Measurements from ENCODE around the gene TBC1D16. TPM values are rescaled to one million over a fixed set of nuclear protein-coding genes. Genes with fewer than 3 reads are reported as not detected.
"Not testable (repeated sequence)": the region's sequence is repeated elsewhere in the genome, so short reads cannot be mapped to it uniquely, and the experiment has no call there.

TBC1D16 gene
- total RNA-seq, 1 donor, result 68.8 TPM

GRCh38 chr17:79959042-79959441, 76.6 kb downstream of the TBC1D16 start:
- H3K4me3 ChIP-seq (ENCODE audit: insufficient read depth, low read length), result no peak overlapping the region
- H3K27ac ChIP-seq (ENCODE audit: low read depth, low read length), result no peak overlapping the region
- H3K27me3 ChIP-seq (ENCODE audit: insufficient read depth, low read length), result no peaks in the 10 kb centered on the region
- no peak for TF ChIP-seq CTCF (IDR thresholded peaks at IDR 0.05; ENCODE audit: extremely low read depth, low read depth, low read length)
- no peak overlapping the region for H2AFZ ChIP-seq (ENCODE audit: low read length)
- DNase-seq (ENCODE audit: insufficient read length, low spot score, missing footprints), result no peak
- no peaks in the 10 kb centered on the region for H3K36me3 ChIP-seq (ENCODE audit: insufficient read depth, low read length)
- H4K20me1 ChIP-seq (ENCODE audit: insufficient read depth, low read length), result peaks cover 23% of the 10 kb centered on the region
- H3K79me2 ChIP-seq (ENCODE audit: insufficient read depth, low read length), result peaks cover 2% of the 10 kb centered on the region
- H3K9me3 ChIP-seq (ENCODE audit: low read depth, low read length), result no peaks in the 10 kb centered on the region
- H3K4me1 ChIP-seq (ENCODE audit: insufficient read depth, low read length), result peaks cover 6% of the 10 kb centered on the region
- no peak overlapping the region for H3K4me2 ChIP-seq (ENCODE audit: insufficient read depth, low read length)

GRCh38 chr17:79956853-79957252, 78.8 kb downstream of the TBC1D16 start:
- Histone ChIP-seq H2AFZ (ENCODE audit: low read length) (no peak overlapping the region), H3K79me2 (ENCODE audit: insufficient read depth, low read length) (peaks cover 4% of the 10 kb centered on the region), H4K20me1 (ENCODE audit: insufficient read depth, low read length) (peaks cover 38% of the 10 kb centered on the region), H3K27me3 (ENCODE audit: insufficient read depth, low read length) (no peaks in the 10 kb centered on the region), H3K9me3 (ENCODE audit: low read depth, low read length) (no peaks in the 10 kb centered on the region), H3K4me1 (ENCODE audit: insufficient read depth, low read length) (peaks cover 17% of the 10 kb centered on the region), H3K27ac (ENCODE audit: low read depth, low read length) (no peak overlapping the region), H3K4me2 (ENCODE audit: insufficient read depth, low read length) (no peak overlapping the region), H3K4me3 (ENCODE audit: insufficient read depth, low read length) (no peak overlapping the region), H3K36me3 (ENCODE audit: insufficient read depth, low read length) (no peaks in the 10 kb centered on the region)
- no peak for TF ChIP-seq CTCF (IDR thresholded peaks at IDR 0.05; ENCODE audit: extremely low read depth, low read depth, low read length)
- no peak for DNase-seq (ENCODE audit: insufficient read length, low spot score, missing footprints)

- not testable (repeated sequence) for H3K4me2 ChIP-seq (ENCODE audit: insufficient read depth, low read length); DNase-seq (ENCODE audit: insufficient read length, low spot score, missing footprints)
Observed at GRCh38 chr17:79956441-79956735, 79.3 kb downstream of the TBC1D16 start.

GRCh38 chr17:79955691-79956440, 79.8 kb downstream of the TBC1D16 start:
- Histone ChIP-seq H3K4me3 (ENCODE audit: insufficient read depth, low read length) (no peak overlapping the region), H3K36me3 (ENCODE audit: insufficient read depth, low read length) (no peaks in the 10 kb centered on the region), H3K4me1 (ENCODE audit: insufficient read depth, low read length) (peaks cover 21% of the 10 kb centered on the region), H3K27me3 (ENCODE audit: insufficient read depth, low read length) (no peaks in the 10 kb centered on the region), H3K4me2 (ENCODE audit: insufficient read depth, low read length) (no peak overlapping the region), H4K20me1 (ENCODE audit: insufficient read depth, low read length) (peaks cover 32% of the 10 kb centered on the region), H3K9me3 (ENCODE audit: low read depth, low read length) (no peaks in the 10 kb centered on the region), H3K79me2 (ENCODE audit: insufficient read depth, low read length) (peaks cover 4% of the 10 kb centered on the region), H3K27ac (ENCODE audit: low read depth, low read length) (no peak overlapping the region), H2AFZ (ENCODE audit: low read length) (no peak overlapping the region)
- DNase-seq (ENCODE audit: insufficient read length, low spot score, missing footprints), result no peak
- TF ChIP-seq CTCF (IDR thresholded peaks at IDR 0.05; ENCODE audit: extremely low read depth, low read depth, low read length), result no peak

More at GRCh38 chr17:79956441-79956735, 79.3 kb downstream of the TBC1D16 start:
- H3K4me3 ChIP-seq (ENCODE audit: insufficient read depth, low read length); H3K36me3 ChIP-seq (ENCODE audit: insufficient read depth, low read length); H3K9me3 ChIP-seq (ENCODE audit: low read depth, low read length); H2AFZ ChIP-seq (ENCODE audit: low read length); H3K79me2 ChIP-seq (ENCODE audit: insufficient read depth, low read length); H3K27me3 ChIP-seq (ENCODE audit: insufficient read depth, low read length); H3K27ac ChIP-seq (ENCODE audit: low read depth, low read length): not testable (repeated sequence)
- peaks cover 21% of the 10 kb centered on the region for H3K4me1 ChIP-seq (ENCODE audit: insufficient read depth, low read length)
- H4K20me1 ChIP-seq (ENCODE audit: insufficient read depth, low read length), result peaks cover 35% of the 10 kb centered on the region
